Fibroblast of peridontal ligament (primary cell): ENCODE results near the gene CATSPER1.

Source experiments
- DNase-seq: peaks from one replicate; pipeline ENCODE4 v3.0.0-alpha.2; 2010; ENCODE audit errors: extremely low read depth

Gene CATSPER1

GRCh38 chr11:66026017-66026529 lies at the start of gene CATSPER1:
TSS of gene CATSPER1 (minus strand) at chr11:66026479. CDS start at chr11:66026379, 100 bp downstream.
- DNase-seq, result no peak

GRCh38 chr11:66075273-66075672 lies 49.0 kb upstream of the CATSPER1 start:
- DNase-seq, result no peak

- no peak for DNase-seq
Measured at GRCh38 chr11:66073669-66074068, 47.4 kb upstream of the CATSPER1 start.

GRCh38 chr11:66072518-66072917 lies 46.2 kb upstream of the CATSPER1 start:
- no peak for DNase-seq

GRCh38 chr11:66072081-66072480 lies 45.8 kb upstream of the CATSPER1 start:
- no peak for DNase-seq

GRCh38 chr11:66071381-66071801 lies 45.1 kb upstream of the CATSPER1 start:
- DNase-seq, result peak; percentile 27

GRCh38 chr11:66070604-66071380 lies 44.5 kb upstream of the CATSPER1 start:
- peak; percentile 28 for DNase-seq

- DNase-seq, result peak; percentile 80
Measured at GRCh38 chr11:66069715-66070603, 43.7 kb upstream of the CATSPER1 start, which contains the start of gene PACS1. TSS of gene PACS1 (plus strand) at chr11:66070272. CDS start at chr11:66070487, 215 bp downstream.

GRCh38 chr11:66068923-66069714 lies 42.8 kb upstream of the CATSPER1 start:
- peak; percentile 76 for DNase-seq

GRCh38 chr11:66068154-66068821 lies 42.0 kb upstream of the CATSPER1 start:
- DNase-seq, result peak; percentile 74

- no peak for DNase-seq
Measured at GRCh38 chr11:66067640-66068039, 41.4 kb upstream of the CATSPER1 start.

GRCh38 chr11:66066751-66067150 lies 40.5 kb upstream of the CATSPER1 start:
- no peak for DNase-seq

- DNase-seq, result no peak
Measured at GRCh38 chr11:66064571-66064970, 38.3 kb upstream of the CATSPER1 start.

- DNase-seq, result no peak
Measured at GRCh38 chr11:66063900-66064299, 37.6 kb upstream of the CATSPER1 start.

GRCh38 chr11:66062408-66062807 lies 36.1 kb upstream of the CATSPER1 start:
- DNase-seq, result no peak

- no peak for DNase-seq
Measured at GRCh38 chr11:66061268-66061667, 35.0 kb upstream of the CATSPER1 start.

GRCh38 chr11:66059966-66060680 lies 33.8 kb upstream of the CATSPER1 start:
- no peak for DNase-seq

GRCh38 chr11:66056501-66056900 lies 30.2 kb upstream of the CATSPER1 start:
- no peak for DNase-seq

GRCh38 chr11:66055021-66055420 lies 28.7 kb upstream of the CATSPER1 start:
- no peak for DNase-seq

GRCh38 chr11:66052664-66052982 lies 26.3 kb upstream of the CATSPER1 start:
- no peak for DNase-seq
